Neural progenitor cell (in vitro differentiated cells): ENCODE measurements around the gene RBMX. TPM values are rescaled to one million over a fixed set of nuclear protein-coding genes. Genes with fewer than 3 reads are reported as not detected.

Source experiments
- DNase-seq: peaks from one replicate; pipeline ENCODE4 v3.0.0-alpha.2; 2016; ENCODE audit warnings: low spot score
- H2AFZ ChIP-seq: fragments of 200-600 bp; sonication (generic); replicated peaks from 2 replicates; pipeline ENCODE4 v1.6.1; 2016; ENCODE audit warnings: antibody characterized with exemption
- H3F3A ChIP-seq: fragments of 200-600 bp; sonication (generic); 2 replicates; pipeline ENCODE4 v1.6.1; 2016; ENCODE audit warnings: antibody characterized with exemption, low read depth
- H3K27ac ChIP-seq: fragments of 200-600 bp; sonication (generic); 2 replicates; pipeline ENCODE4 v1.5.1; 2016; ENCODE audit warnings: mild to moderate bottlenecking
- H3K27me3 ChIP-seq: fragments of 200-600 bp; sonication (generic); 2 replicates; pipeline ENCODE4 v1.6.1; 2016; ENCODE audit warnings: mild to moderate bottlenecking, moderate library complexity
- H3K36me3 ChIP-seq: fragments of 200-600 bp; sonication (generic); 2 replicates; pipeline ENCODE4 v1.5.1; 2016
- H3K4me1 ChIP-seq: fragments of 200-600 bp; sonication (generic); 2 replicates; pipeline ENCODE4 v1.6.1; 2016; ENCODE audit warnings: mixed run types
- H3K4me2 ChIP-seq: fragments of 200-600 bp; sonication (generic); 2 replicates; pipeline ENCODE4 v1.6.1; 2016
- H3K4me3 ChIP-seq: fragments of 200-600 bp; sonication (generic); 2 replicates; pipeline ENCODE4 v1.5.1; 2016
- H3K79me2 ChIP-seq: fragments of 200-600 bp; sonication (generic); 2 replicates; pipeline ENCODE4 v1.6.1; 2016; ENCODE audit warnings: low read depth
- H3K9ac ChIP-seq: fragments of 200-600 bp; sonication (generic); 2 replicates; pipeline ENCODE4 v1.6.1; 2016
- H3K9me3 ChIP-seq: fragments of 200-600 bp; sonication (generic); 2 replicates; pipeline ENCODE4 v1.5.1; 2016; ENCODE audit warnings: low read depth
- H4K20me1 ChIP-seq: fragments of 200-600 bp; sonication (generic); 2 replicates; pipeline ENCODE4 v1.6.1; 2016; ENCODE audit warnings: low read depth
- H3K27ac Mint-ChIP-seq: 3 replicates; pipeline ENCODE4 v1.8.0; 2021; ENCODE audit warnings: mixed read lengths
- H3K27me3 Mint-ChIP-seq: 2 replicates; pipeline ENCODE4 v1.8.0; 2022; ENCODE audit warnings: low read depth, mild to moderate bottlenecking, inconsistent platforms, moderate library complexity, mixed read lengths; ENCODE audit not compliant: insufficient read depth
- H3K36me3 Mint-ChIP-seq: 3 replicates; pipeline ENCODE4 v1.8.0; 2021; ENCODE audit warnings: mixed read lengths
- H3K4me1 Mint-ChIP-seq: 3 replicates; pipeline ENCODE4 v1.8.0; 2021; ENCODE audit warnings: mixed read lengths
- H3K4me3 Mint-ChIP-seq: 3 replicates; pipeline ENCODE4 v1.8.0; 2021; ENCODE audit warnings: mild to moderate bottlenecking, moderate library complexity, mixed read lengths
- H3K9me3 Mint-ChIP-seq: 3 replicates; pipeline ENCODE4 v1.8.0; 2020; ENCODE audit warnings: mixed read lengths
- CTCF ChIP-seq: fragments of 200-600 bp; sonication (generic); IDR thresholded peaks from 2 replicates; pipeline ENCODE4 v1.5.1; 2017; ENCODE audit warnings: antibody characterized with exemption, mild to moderate bottlenecking
- EZH2 ChIP-seq: fragments of 200-600 bp; sonication (generic); IDR thresholded peaks from 2 replicates; pipeline ENCODE4 v1.6.1; 2017; ENCODE audit warnings: antibody characterized with exemption, mild to moderate bottlenecking, moderate library complexity
- EZH2phosphoT487 ChIP-seq: fragments of 200-600 bp; sonication (generic); IDR thresholded peaks from 2 replicates; pipeline ENCODE4 v1.6.1; 2017; ENCODE audit warnings: antibody characterized with exemption
- total RNA-seq: library from RNA; depleted of rRNA; stranded (reverse); fragments of >200 nt; gene quantifications from 2 replicates; pipeline ENCODE4 v1.2.3, GENCODE V29; 2015; ENCODE audit warnings: low replicate concordance

Gene RBMX
- total RNA-seq, 1 donor from 2014 or later: 1,287 TPM

GRCh38 chrX:136839196-136839595, 41.3 kb downstream of the RBMX start:
- Histone ChIP-seq H3K79me2 (no peaks in the 10 kb centered on the region), H3K36me3 (peaks cover 3% of the 10 kb centered on the region), H3K4me3 (no peak overlapping the region), H4K20me1 (no peaks in the 10 kb centered on the region), H3K4me1 (no peaks in the 10 kb centered on the region), H3K27me3 (no peaks in the 10 kb centered on the region), H3F3A (no peaks in the 10 kb centered on the region), H3K27ac (no peak overlapping the region), H3K9me3 (no peaks in the 10 kb centered on the region), H3K4me2 (no peak overlapping the region), H2AFZ (no peak overlapping the region), H3K9ac (no peak overlapping the region)
- DNase-seq: no peak
- no peak overlapping the region for H3K27ac Mint-ChIP-seq
- peaks cover 10% of the 10 kb centered on the region for H3K36me3 Mint-ChIP-seq
- TF ChIP-seq CTCF: no peak
- H3K27me3 Mint-ChIP-seq: peaks cover 2% of the 10 kb centered on the region
- no peak overlapping the region for H3K4me3 Mint-ChIP-seq
- H3K4me1 Mint-ChIP-seq: no peaks in the 10 kb centered on the region
- H3K9me3 Mint-ChIP-seq: peaks cover 4% of the 10 kb centered on the region

GRCh38 chrX:136835761-136836160, 44.8 kb downstream of the RBMX start:
- H3K4me3 Mint-ChIP-seq: no peak overlapping the region

GRCh38 chrX:136829413-136829812, 51.1 kb downstream of the RBMX start:
- no peak overlapping the region for H3K27ac ChIP-seq
- Mint-ChIP-seq H3K27ac (no peak overlapping the region), H3K36me3 (peaks cover 9% of the 10 kb centered on the region), H3K4me3 (no peak overlapping the region), H3K27me3 (peaks cover 3% of the 10 kb centered on the region), H3K9me3 (peaks cover 6% of the 10 kb centered on the region), H3K4me1 (no peaks in the 10 kb centered on the region)
- H3K4me1 ChIP-seq: no peaks in the 10 kb centered on the region
- H3K4me2 ChIP-seq: no peak overlapping the region
- H3F3A ChIP-seq: no peaks in the 10 kb centered on the region
- H3K79me2 ChIP-seq: no peaks in the 10 kb centered on the region
- no peaks in the 10 kb centered on the region for H3K9me3 ChIP-seq
- H4K20me1 ChIP-seq: no peaks in the 10 kb centered on the region
- H3K36me3 ChIP-seq: no peaks in the 10 kb centered on the region
- DNase-seq: no peak
- H3K4me3 ChIP-seq: no peak overlapping the region
- H3K9ac ChIP-seq: no peak overlapping the region
- no peaks in the 10 kb centered on the region for H3K27me3 ChIP-seq
- H2AFZ ChIP-seq: no peak overlapping the region
- no peak for TF ChIP-seq EZH2
- no peak for TF ChIP-seq EZH2phosphoT487
- no peak for TF ChIP-seq CTCF

More at GRCh38 chrX:136835761-136836160, 44.8 kb downstream of the RBMX start:
- Histone ChIP-seq H3K4me3 (no peak overlapping the region), H4K20me1 (no peaks in the 10 kb centered on the region), H3K27ac (no peak overlapping the region), H3K4me2 (no peak overlapping the region), H3F3A (no peaks in the 10 kb centered on the region), H3K36me3 (no peaks in the 10 kb centered on the region), H3K27me3 (no peaks in the 10 kb centered on the region), H3K9me3 (no peaks in the 10 kb centered on the region), H3K79me2 (no peaks in the 10 kb centered on the region), H3K4me1 (no peaks in the 10 kb centered on the region), H3K9ac (no peak overlapping the region), H2AFZ (no peak overlapping the region)
- H3K36me3 Mint-ChIP-seq: peaks cover 11% of the 10 kb centered on the region
- no peak for DNase-seq
- H3K9me3 Mint-ChIP-seq: peaks cover 4% of the 10 kb centered on the region
- no peak overlapping the region for H3K27ac Mint-ChIP-seq
- TF ChIP-seq EZH2phosphoT487 (no peak), EZH2 (no peak), CTCF (no peak)
- H3K4me1 Mint-ChIP-seq: no peaks in the 10 kb centered on the region
- peaks cover 2% of the 10 kb centered on the region for H3K27me3 Mint-ChIP-seq
